Measurements from ENCODE around the gene TENM3.

TENM3 gene

GRCh38 chr4:182704077-182704476 lies 460.9 kb downstream of the TENM3 start:
- DNase-seq, result no peak

- no peak for DNase-seq
Measured at GRCh38 chr4:182704948-182705347, 461.7 kb downstream of the TENM3 start.

- no peak for DNase-seq
Measured at GRCh38 chr4:182705389-182705788, 462.2 kb downstream of the TENM3 start.

GRCh38 chr4:182711211-182711610 lies 468.0 kb downstream of the TENM3 start:
- DNase-seq, result no peak

- no peak for DNase-seq
Measured at GRCh38 chr4:182715548-182715947, 472.3 kb downstream of the TENM3 start.

- no peak for DNase-seq
Measured at GRCh38 chr4:182716192-182716591, 473.0 kb downstream of the TENM3 start.

- DNase-seq, result no peak
Measured at GRCh38 chr4:182717788-182718583, 474.8 kb downstream of the TENM3 start.

GRCh38 chr4:182724414-182724813 lies 481.2 kb downstream of the TENM3 start:
- DNase-seq, result no peak

GRCh38 chr4:182729516-182729915 lies 486.3 kb downstream of the TENM3 start:
- no peak for DNase-seq

GRCh38 chr4:182730791-182731190 lies 487.6 kb downstream of the TENM3 start:
- DNase-seq, result no peak

GRCh38 chr4:182736207-182736606 lies 493.0 kb downstream of the TENM3 start:
- DNase-seq, result no peak

- no peak for DNase-seq
Measured at GRCh38 chr4:182738283-182739047, 495.3 kb downstream of the TENM3 start.

- DNase-seq, result no peak
Measured at GRCh38 chr4:182740256-182740655, 497.1 kb downstream of the TENM3 start.

- DNase-seq, result no peak
Measured at GRCh38 chr4:182741054-182741453, 497.9 kb downstream of the TENM3 start.

- DNase-seq, result no peak
Measured at GRCh38 chr4:182741914-182742313, 498.7 kb downstream of the TENM3 start.

GRCh38 chr4:182743815-182744214 lies 500.6 kb downstream of the TENM3 start:
- no peak for DNase-seq

- no peak for DNase-seq
Measured at GRCh38 chr4:182745237-182745636, 502.0 kb downstream of the TENM3 start.

- DNase-seq, result no peak
Measured at GRCh38 chr4:182746876-182747275, 503.7 kb downstream of the TENM3 start.

GRCh38 chr4:182748283-182748682 lies 505.1 kb downstream of the TENM3 start:
- no peak for DNase-seq

GRCh38 chr4:182748949-182749348 lies 505.7 kb downstream of the TENM3 start:
- no peak for DNase-seq

- no peak for DNase-seq
Measured at GRCh38 chr4:182749667-182750167, 506.5 kb downstream of the TENM3 start.

GRCh38 chr4:182752158-182752910 lies 509.1 kb downstream of the TENM3 start:
- no peak for DNase-seq

- no peak for DNase-seq
Measured at GRCh38 chr4:182754895-182755294, 511.7 kb downstream of the TENM3 start.
